Activated T-cell treated with anti-CD3 and anti-CD28 coated beads for 1 hour (primary cell): ENCODE results near the gene NUMBL.
"Not testable (repeated sequence)": the region's sequence is repeated elsewhere in the genome, so short reads cannot be mapped to it uniquely, and the experiment has no call there.

ENCODE experiments used
- DNase-seq: peaks from one replicate; pipeline ENCODE4 v3.0.0-alpha.2; 2020; ENCODE audit warnings: low read depth

The NUMBL gene

DNA sequence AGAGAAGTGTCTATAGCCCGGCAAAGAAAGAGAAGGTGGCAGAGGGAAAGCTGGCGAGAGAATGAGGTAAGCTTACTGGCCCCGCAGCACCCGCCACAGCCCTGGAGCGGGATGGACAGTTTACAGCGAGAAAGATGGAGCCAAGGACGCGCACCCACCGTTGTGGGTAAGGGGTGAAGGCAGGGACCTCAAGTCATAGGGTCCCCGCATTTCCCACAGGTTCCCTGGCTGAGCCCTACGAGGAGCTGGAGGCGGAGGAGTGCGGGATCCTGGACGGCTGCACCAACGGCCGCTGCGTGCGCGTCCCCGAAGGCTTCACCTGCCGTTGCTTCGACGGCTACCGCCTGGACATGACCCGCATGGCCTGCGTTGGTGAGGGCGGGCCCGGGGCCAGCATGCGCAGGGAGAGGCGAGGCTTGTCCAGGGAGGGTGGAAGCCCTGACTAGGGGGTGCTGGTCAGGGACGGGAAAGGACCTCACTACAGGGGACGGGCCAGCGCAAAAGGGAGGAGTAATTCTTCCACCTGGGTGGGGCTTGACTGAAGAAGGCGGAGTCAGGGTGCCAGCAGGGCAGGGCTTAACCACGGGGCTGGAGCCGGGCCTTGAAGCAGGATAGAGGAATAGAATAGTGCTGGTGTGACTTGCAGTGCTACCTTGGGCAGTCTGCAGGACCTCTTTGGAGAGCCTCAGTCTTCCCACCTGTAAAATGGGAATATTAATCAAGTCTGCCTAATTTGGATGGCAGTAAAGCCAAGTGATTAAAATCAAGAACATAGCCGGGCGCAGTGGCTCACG is 62.8 kb downstream of the NUMBL start:
- no peak for DNase-seq

- DNase-seq: no peak
Measured at GRCh38 chr19:40626918-40627317, 63.5 kb downstream of the NUMBL start.

DNA sequence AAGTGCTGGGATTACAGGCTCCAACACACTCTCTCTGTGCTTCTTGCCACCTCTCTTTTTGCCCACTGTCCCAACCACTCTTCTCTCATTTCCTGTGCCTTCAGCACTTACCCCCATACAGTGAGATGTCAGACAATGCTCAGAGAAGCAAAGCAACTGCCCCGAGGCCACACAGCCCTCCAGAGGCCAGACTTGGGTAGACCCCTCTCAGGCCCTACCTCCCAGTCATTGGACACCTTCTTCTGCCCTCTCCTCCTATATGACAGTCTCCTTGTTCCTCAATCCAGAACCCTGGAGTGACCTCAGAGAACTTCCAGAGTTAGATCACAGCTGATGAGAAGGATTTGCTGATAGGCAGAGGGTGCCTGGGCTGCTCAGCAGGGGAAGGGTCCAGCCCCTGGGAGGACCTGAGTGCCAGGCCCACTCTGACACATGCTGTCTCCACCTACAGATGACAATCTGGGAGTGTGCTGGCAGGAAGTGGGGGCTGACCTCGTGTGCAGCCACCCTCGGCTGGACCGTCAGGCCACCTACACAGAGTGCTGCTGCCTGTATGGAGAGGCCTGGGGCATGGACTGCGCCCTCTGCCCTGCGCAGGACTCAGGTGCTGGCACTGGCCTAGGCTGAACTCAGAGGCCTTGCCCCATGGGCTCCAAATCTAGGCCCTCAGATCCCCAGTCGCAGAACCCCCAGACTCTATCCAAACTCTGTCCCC is 64.9 kb downstream of the NUMBL start:
- DNase-seq: no peak

- not testable (repeated sequence) for DNase-seq
Measured at GRCh38 chr19:40624369-40625153, 65.9 kb downstream of the NUMBL start.

GRCh38 chr19:40623403-40624251 is 66.8 kb downstream of the NUMBL start:
- no peak for DNase-seq

DNA sequence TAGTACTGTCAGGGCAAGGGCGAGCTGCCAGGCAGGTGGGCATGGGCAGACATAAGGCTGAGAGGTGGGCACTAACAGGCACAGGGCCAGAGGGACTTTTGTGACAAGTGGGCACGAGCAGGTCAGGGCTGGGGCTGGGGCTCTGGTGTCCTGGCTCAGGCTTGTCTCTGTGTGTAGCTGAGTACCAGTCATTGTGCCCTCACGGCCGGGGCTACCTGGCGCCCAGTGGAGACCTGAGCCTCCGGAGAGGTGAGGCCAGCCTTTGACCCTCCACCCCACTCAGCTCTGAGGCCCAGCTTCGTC is 67.7 kb downstream of the NUMBL start:
- no peak for DNase-seq

DNA sequence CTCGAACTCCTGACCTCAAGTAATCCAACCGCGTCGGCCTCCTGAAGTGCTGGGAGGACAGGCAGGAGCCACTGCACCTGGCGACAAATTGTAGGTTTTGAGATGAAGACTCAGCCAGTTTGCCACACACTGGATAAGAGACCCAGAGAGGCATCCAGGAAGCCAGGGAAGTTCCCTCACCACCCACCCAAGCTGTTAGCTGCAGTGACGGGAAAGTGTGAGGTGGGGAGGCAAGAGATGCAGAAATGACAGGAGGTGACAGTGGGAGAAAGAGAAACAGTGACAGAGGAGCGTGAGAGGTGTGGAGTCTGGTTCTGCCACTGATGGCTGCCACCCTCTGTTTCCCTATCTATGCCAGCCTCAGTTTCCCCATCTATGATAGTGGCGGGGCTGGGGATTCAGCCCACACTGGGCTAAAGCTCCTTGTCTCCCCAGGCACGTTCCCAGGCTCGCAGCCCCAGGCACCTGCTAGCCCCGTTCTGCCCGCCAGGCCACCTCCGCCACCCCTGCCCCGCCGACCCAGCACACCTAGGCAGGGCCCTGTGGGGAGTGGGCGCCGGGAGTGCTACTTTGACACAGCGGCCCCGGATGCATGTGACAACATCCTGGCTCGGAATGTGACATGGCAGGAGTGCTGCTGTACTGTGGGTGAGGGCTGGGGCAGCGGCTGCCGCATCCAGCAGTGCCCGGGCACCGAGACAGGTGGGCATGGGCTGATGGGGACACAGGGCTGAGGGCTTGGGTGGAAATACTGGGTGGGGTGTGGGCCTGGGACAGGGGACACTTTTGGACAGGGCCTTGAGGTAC is 68.3 kb downstream of the NUMBL start:
- DNase-seq: no peak

- no peak for DNase-seq
Measured at GRCh38 chr19:40621283-40621682, 69.2 kb downstream of the NUMBL start.

GRCh38 chr19:40620161-40620485 is 70.3 kb downstream of the NUMBL start:
- no peak for DNase-seq

GRCh38 chr19:40619333-40620160 is 70.9 kb downstream of the NUMBL start:
- DNase-seq: no peak

GRCh38 chr19:40617961-40618360 is 72.5 kb downstream of the NUMBL start:
- DNase-seq: no peak

DNA sequence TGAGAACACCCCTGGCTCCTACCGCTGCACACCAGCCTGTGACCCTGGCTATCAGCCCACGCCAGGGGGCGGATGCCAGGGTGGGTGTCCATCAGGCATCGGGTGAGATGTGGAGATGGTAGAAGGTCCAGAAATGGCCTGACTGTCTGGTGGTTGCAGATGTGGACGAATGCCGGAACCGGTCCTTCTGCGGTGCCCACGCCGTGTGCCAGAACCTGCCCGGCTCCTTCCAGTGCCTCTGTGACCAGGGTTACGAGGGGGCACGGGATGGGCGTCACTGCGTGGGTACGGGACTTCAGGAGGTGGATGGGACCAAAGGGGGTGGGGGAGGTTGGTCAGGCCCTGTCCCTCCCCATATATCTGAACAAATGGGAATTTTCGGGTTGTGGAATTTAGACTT is 73.5 kb downstream of the NUMBL start:
- no peak for DNase-seq

DNA sequence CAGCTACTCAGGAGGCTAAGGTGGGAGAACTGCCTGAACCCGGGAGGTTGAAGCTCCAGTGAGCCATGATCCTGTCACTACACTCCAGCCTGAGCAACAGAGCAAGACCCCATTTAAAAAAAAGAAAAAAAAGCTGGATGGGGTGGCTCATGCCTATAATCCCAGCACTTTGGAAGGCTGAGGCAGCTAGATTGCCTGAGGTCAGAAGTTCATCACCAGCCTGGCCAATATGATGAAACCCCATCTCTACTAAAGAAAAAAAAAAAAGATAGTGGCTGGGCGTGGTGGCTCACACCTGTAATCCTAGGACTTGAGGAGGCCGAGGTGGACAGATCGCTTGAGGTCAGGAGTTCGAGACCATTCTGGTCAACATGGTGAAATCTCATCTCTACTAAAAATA is 74.3 kb downstream of the NUMBL start:
- no peak for DNase-seq
